ENCODE results near the gene SPI1.
A peak's percentile ranks its signal among the peaks of the same experiment; 100 is the strongest.

Gene SPI1

GRCh38 chr11:47359162-47359561 is 19.2 kb downstream of the SPI1 start:
- no peaks in the 10 kb centered on the region for H3K9me3 Mint-ChIP-seq
- peak overlapping the region; percentile 74 for H3K27ac Mint-ChIP-seq
- DNase-seq (ENCODE audit: low spot score in 2 of 2) (no peak), ATAC-seq (no peak)
- H3K4me3 Mint-ChIP-seq = peak overlapping the region; percentile 4
- H3K36me3 Mint-ChIP-seq = no peaks in the 10 kb centered on the region
- peaks cover 16% of the 10 kb centered on the region for H3K4me1 Mint-ChIP-seq

GRCh38 chr11:47358731-47359051 is 19.7 kb downstream of the SPI1 start:
- no peak for DNase-seq (ENCODE audit: low spot score in 2 of 2)
- Mint-ChIP-seq H3K9me3 (no peaks in the 10 kb centered on the region), H3K4me3 (no peak overlapping the region), H3K27ac (no peak overlapping the region), H3K4me1 (peaks cover 16% of the 10 kb centered on the region), H3K36me3 (no peaks in the 10 kb centered on the region)
- no peak for ATAC-seq

DNA sequence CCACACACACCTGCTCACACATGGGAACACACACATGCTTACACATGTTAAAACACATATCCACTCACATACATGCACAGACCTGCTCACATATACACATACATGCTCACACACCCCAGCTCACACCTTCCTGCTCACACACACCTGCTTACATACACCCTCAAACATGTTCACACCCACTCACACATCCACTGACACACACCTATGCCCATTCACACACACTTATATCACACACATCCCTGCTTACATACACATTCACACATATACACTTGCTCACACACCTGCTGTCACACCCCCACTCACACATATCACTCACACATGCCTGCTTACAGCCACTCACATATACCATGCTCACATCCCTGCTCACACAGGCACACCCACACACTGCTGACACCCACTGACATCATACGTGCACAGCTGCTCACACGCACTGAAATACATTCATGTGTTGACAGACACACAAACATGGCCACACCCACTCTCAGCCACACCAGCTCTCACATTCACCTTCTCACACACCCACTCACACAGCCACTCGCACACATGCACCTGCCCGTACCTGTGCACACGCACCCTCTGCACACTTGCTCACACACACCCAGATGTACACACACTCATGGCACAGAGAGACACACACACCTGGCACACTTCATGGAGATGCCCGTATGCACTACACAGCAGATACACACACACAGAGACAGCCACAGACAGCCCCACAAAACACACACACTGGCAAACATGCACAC is 20.2 kb downstream of the SPI1 start:
- Mint-ChIP-seq H3K4me3 (no peak overlapping the region), H3K9me3 (no peaks in the 10 kb centered on the region), H3K36me3 (no peaks in the 10 kb centered on the region), H3K4me1 (peaks cover 16% of the 10 kb centered on the region), H3K27ac (no peak overlapping the region)
- ATAC-seq (no peak), DNase-seq (ENCODE audit: low spot score in 2 of 2) (no peak)

DNA sequence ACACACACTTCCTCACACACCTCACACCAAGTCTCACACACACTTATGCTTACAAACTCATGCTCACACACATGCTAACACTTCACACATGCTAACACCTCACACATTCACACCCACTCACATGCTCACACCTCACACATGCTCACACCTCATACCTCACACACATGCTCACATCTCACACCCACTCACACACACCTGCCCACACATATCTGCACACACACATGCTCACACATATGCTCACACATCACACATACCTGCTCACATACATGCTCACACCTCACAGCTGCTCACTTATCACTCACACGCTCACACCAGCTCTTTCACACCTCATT is 21.4 kb downstream of the SPI1 start:
- ATAC-seq (no peak), DNase-seq (ENCODE audit: low spot score in 2 of 2) (no peak)
- Mint-ChIP-seq H3K27ac (no peak overlapping the region), H3K4me1 (peaks cover 16% of the 10 kb centered on the region), H3K9me3 (no peaks in the 10 kb centered on the region), H3K36me3 (no peaks in the 10 kb centered on the region), H3K4me3 (no peak overlapping the region)

DNA sequence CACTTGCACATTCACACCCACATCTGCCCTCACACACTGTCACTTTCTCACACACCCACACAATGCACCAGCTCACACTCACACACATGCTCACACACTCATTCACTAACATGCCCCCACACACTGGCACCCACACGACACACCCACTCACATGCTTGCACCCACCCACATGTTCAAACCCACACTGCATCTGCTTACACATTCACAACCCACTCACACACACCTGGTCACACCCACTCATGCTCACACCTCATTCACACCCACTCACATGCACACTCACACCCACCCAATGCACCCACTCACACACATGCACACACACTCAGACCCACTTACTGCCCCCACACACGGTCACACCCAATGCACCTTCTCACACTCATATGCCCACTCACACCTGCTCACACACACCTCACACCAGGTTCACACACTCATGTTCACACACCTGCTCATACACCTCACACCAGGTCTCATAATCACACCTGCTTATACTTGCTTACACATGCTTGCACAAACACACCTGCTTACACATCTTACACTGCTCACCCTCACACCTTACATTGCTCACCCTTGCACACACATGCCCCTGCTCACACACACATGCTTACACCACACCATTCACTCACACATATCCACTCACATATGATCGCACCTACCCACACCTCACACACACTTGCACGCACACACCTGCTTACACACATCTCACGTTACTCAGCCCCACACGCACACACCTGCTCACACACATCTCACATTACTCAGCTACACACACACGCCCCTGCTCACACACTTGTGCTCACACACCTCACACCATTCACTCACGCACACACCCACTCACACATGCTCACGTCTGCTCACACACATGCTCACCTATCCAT is 22.0 kb downstream of the SPI1 start:
- H3K4me3 Mint-ChIP-seq = no peak overlapping the region
- H3K4me1 Mint-ChIP-seq = peaks cover 15% of the 10 kb centered on the region
- H3K36me3 Mint-ChIP-seq = no peaks in the 10 kb centered on the region
- no peak overlapping the region for H3K27ac Mint-ChIP-seq
- DNase-seq (ENCODE audit: low spot score in 2 of 2) (no peak), ATAC-seq (no peak)
- H3K9me3 Mint-ChIP-seq = no peaks in the 10 kb centered on the region

DNA sequence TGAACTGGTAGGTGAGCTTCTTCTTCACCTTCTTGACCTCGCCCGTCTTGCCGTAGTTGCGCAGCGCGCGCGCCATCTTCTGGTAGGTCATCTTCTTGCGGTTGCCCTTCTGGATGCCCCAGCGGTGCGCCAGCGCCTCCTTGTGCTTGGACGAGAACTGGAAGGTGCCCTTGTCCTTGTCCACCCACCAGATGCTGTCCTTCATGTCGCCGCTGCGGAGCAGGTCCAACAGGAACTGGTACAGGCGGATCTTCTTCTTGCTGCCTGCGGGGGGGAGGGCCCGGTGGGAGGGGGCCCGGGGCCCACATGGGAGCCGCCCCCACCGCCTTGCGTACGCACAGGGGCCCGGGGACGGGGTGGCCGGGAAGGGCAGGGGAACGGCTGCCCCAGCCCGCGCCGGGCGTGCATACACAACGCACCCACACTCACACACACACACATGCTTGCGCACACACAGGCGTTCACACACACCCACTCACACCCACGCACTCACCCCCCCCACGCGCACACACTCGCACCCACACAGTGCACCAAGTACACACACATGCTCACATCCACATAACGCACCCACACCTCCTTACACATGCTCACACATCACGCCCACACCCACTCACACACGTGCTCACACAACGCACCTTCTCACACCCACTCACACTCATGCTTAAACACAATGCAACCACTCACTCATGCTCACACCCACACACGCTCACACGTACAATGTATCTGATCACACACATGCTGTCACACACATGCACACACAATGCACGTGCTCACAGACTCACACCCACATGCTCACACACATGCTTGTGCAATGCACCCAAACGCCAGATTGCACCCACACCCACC is 22.8 kb downstream of the SPI1 start:
- DNase-seq (ENCODE audit: low spot score in 2 of 2) = peak in 1 of 2 donors; percentile 65
- ATAC-seq = no peak
- Mint-ChIP-seq H3K9me3 (no peaks in the 10 kb centered on the region), H3K36me3 (no peaks in the 10 kb centered on the region), H3K4me1 (peaks cover 9% of the 10 kb centered on the region), H3K27ac (no peak overlapping the region), H3K4me3 (no peak overlapping the region)

DNA sequence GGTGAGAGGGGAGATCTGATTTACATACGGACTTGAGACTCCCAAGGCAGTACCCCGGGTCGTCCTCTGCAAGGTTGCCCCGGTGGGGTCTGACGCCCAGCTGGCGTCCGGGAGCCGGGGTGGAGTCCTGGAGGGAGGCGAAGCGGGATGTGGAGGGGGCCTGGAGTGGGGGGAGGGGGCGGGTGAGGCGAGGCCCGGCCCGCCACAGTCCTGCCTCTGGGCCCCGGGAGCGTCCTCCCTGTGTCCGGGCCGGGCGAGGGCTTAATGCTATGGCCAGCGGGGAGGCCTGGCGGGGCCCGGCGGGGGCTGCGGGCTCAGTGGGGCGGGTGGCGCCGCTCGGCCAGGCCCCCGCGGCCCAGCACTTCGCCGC is 23.4 kb downstream of the SPI1 start:
- Mint-ChIP-seq H3K27ac (no peak overlapping the region), H3K9me3 (no peaks in the 10 kb centered on the region), H3K36me3 (no peaks in the 10 kb centered on the region), H3K4me3 (no peak overlapping the region), H3K4me1 (peaks cover 9% of the 10 kb centered on the region)
- ATAC-seq = no peak
- DNase-seq (ENCODE audit: low spot score in 2 of 2) = no peak

GRCh38 chr11:47353978-47354774 is 24.2 kb downstream of the SPI1 start:
- ATAC-seq = no peak
- no peak for DNase-seq (ENCODE audit: low spot score in 2 of 2)
- no peaks in the 10 kb centered on the region for H3K9me3 Mint-ChIP-seq
- H3K36me3 Mint-ChIP-seq = no peaks in the 10 kb centered on the region
- H3K4me3 Mint-ChIP-seq = no peak overlapping the region
- no peak overlapping the region for H3K27ac Mint-ChIP-seq
- H3K4me1 Mint-ChIP-seq = peaks cover 2% of the 10 kb centered on the region

GRCh38 chr11:47352556-47352955 is 25.8 kb downstream of the SPI1 start, which contains the start of gene MYBPC3:
Gene MYBPC3 (minus strand): TSS chr11:47352702. CDS start chr11:47352647, 55 bp downstream.
- ATAC-seq (no peak), DNase-seq (ENCODE audit: low spot score in 2 of 2) (no peak)
- no peaks in the 10 kb centered on the region for H3K9me3 Mint-ChIP-seq
- no peak within 1 kb of the TSS for H3K4me3 Mint-ChIP-seq
- no peaks in the 10 kb centered on the region for H3K36me3 Mint-ChIP-seq
- no peaks in the 10 kb centered on the region for H3K4me1 Mint-ChIP-seq
- no peak within 1 kb of the TSS for H3K27ac Mint-ChIP-seq

DNA sequence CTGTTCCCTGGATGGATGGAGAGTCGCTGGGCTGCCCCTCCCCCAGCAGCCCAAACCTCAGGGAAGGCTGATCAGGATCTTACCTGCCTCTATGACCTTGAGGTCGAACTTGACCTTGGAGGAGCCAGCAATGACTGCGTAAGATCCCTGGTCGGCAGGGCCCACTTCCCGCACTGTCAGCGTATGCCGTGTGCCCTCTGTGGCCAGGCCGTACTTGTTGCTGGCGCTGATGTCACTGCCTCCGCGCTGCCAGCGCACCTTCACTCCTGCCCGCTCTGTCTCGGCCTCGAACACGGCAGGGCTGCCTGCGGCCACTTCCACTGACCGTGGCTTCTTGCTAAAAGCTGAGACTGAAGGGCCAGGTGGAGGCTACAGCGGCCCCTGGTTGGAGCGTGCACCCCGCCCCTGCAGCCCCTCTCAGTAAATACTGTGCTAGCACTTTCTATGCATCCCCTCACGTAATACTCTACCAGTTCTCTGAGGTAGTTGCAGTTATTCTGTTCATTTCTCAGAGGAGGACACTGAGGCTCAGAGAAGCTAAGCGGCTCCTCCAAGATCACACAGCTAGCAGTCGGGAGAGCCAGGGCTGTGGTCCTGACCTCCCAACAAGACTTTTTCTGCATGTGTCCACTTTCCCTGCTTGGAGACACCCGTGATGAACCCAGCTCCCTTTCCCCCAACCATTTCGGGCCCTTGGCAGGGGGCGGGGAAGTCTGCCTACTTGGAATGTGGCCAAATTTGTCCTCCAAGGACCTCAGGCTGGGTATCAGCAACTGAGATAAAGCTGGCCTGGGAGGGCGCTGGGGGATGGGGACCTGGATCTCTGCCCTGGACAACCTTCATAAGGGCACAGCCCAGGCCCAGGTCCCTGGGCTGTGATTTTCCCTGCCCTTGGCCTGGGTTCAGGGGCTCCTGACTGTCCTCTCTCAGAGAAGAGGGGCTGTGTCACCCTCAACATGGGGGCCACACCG is 26.9 kb downstream of the SPI1 start:
- no peak for DNase-seq (ENCODE audit: low spot score in 2 of 2)
- no peak for ATAC-seq
- H3K4me1 Mint-ChIP-seq = no peaks in the 10 kb centered on the region
- no peaks in the 10 kb centered on the region for H3K36me3 Mint-ChIP-seq
- H3K27ac Mint-ChIP-seq = no peak overlapping the region
- H3K9me3 Mint-ChIP-seq = no peaks in the 10 kb centered on the region
- H3K4me3 Mint-ChIP-seq = no peak overlapping the region

DNA sequence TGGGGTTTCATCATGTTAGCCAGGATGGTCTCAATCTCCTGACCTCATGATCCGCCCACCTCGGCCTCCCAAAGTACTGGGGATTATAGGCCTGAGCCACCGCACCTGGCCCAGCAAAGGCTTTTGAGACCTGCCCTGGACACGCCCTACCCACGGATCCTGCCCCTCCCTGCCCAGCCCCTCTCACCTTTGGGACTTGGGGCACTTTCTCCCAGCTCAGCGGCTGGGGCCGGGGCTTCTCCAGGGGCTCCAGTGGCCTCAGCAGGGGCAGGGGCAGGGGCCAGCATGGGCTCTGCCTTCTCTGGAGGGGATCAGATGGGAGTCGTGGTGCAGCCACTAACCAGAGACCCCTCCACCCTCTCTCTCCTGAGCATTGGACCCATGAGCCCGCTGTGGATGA is 28.0 kb downstream of the SPI1 start:
- H3K4me1 Mint-ChIP-seq = no peaks in the 10 kb centered on the region
- no peak overlapping the region for H3K27ac Mint-ChIP-seq
- H3K4me3 Mint-ChIP-seq = no peak overlapping the region
- DNase-seq (ENCODE audit: low spot score in 2 of 2) = no peak
- H3K36me3 Mint-ChIP-seq = no peaks in the 10 kb centered on the region
- no peak for ATAC-seq
- H3K9me3 Mint-ChIP-seq = no peaks in the 10 kb centered on the region

DNA sequence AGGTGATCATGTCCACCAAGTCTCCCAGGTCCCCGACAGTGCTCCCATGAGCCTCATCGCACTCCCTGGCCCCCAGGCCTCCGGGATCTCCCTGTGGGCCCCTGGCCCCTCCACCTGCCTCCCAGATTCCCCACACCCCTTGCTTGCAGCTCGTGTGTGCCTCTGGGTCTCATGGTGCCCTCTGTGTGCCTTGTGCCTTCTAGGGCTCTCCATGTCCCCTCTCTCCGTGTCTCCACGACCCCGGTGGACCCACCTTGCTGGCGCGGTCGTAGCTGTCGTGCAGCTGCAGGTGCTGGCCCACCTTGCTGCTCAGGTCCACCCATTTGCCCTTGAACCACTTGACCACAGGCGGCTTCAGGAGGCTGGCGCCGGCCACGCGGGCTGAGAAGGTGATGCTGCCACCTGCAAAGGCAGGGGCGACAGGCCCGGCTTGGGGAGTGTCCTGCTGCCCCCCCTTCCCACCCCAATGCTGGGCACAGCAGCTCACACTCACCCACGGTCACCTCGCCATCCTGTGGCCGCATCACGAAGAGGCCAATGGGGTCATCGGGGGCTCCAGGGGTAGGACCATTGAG is 28.7 kb downstream of the SPI1 start:
- ATAC-seq (no peak), DNase-seq (ENCODE audit: low spot score in 2 of 2) (no peak)
- no peaks in the 10 kb centered on the region for H3K36me3 Mint-ChIP-seq
- H3K27ac Mint-ChIP-seq = no peak overlapping the region
- no peaks in the 10 kb centered on the region for H3K9me3 Mint-ChIP-seq
- no peaks in the 10 kb centered on the region for H3K4me1 Mint-ChIP-seq
- no peak overlapping the region for H3K4me3 Mint-ChIP-seq

DNA sequence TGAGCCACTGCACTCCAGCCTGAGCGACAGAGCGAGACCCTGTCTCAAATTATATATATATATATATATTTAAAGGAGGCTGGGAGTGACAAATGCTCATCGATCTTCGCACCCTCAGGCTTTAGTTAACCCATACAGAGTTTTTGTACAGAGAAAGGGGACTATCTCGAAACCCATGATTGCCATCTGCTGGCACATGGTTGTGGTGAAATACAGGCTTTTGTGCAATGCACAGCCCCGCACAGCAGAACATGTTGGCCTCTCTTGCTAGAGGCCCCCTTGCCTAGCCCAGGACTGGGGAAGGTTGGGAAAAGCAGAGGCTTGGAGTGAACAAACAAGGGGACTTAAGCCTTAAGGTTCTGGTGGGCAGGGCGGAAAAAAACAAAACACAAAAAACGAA is 29.5 kb downstream of the SPI1 start:
- Mint-ChIP-seq H3K36me3 (no peaks in the 10 kb centered on the region), H3K4me3 (no peak overlapping the region), H3K9me3 (no peaks in the 10 kb centered on the region), H3K4me1 (no peaks in the 10 kb centered on the region), H3K27ac (no peak overlapping the region)
- ATAC-seq (no peak), DNase-seq (ENCODE audit: low spot score in 2 of 2) (no peak)

Data from stimulated activated effector memory CD8-positive, alpha-beta T cell treated with anti-CD3 and anti-CD28 coated beads, Interleukin-12 subunit alpha, Interleukin-12 subunit beta, amount 100 ng/mL, for 72 hours (primary cell).